ENCODE measurements around the gene TP53AIP1. TPM values are rescaled to one million over a fixed set of nuclear protein-coding genes. Genes with fewer than 3 reads are reported as not detected.
"Not testable (repeated sequence)": the region's sequence is repeated elsewhere in the genome, so short reads cannot be mapped to it uniquely, and the experiment has no call there.

The TP53AIP1 gene
- total and polyA plus RNA-seq, 8 donors, result 0.12 to 1.0 (median 0.16) TPM; not detected in 2

DNA sequence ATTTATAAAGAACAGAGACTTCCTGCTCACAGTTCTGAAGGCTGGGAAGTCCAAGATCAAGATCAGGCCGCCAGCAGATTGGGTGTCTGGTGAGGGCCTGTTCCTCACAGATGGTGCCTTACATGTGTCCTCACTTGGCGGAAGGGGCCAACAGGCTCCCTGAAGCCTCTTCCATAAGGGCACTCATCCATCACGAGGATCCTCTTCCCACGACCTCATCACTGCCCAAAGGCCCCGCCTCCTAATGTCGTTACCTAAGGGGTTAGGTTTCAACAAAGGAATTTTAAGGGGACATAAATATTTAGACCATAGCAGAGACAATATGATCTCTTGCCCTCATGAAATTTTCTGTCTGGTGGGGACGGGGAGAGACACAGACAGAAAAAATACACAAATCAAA, 18.6 kb downstream of the TP53AIP1 start:
- intact Hi-C loops (cut with DNase I), result no loop called here
- Histone ChIP-seq H3K27ac (no peak overlapping the region), H3K4me3 (no peak overlapping the region), H3K36me3 (no peaks in the 10 kb centered on the region), H3K27me3 (no peaks in the 10 kb centered on the region), H3K4me1 (no peaks in the 10 kb centered on the region), H3K9me3 (no peaks in the 10 kb centered on the region)
- DNase-seq (no peak), ATAC-seq (no peak), FAIRE-seq (no peak)
- WGBS, 2 donors, result 69 to 73% methylated on average over 7 of the region's 7 CpGs
- TF ChIP-seq, protein P1, sequence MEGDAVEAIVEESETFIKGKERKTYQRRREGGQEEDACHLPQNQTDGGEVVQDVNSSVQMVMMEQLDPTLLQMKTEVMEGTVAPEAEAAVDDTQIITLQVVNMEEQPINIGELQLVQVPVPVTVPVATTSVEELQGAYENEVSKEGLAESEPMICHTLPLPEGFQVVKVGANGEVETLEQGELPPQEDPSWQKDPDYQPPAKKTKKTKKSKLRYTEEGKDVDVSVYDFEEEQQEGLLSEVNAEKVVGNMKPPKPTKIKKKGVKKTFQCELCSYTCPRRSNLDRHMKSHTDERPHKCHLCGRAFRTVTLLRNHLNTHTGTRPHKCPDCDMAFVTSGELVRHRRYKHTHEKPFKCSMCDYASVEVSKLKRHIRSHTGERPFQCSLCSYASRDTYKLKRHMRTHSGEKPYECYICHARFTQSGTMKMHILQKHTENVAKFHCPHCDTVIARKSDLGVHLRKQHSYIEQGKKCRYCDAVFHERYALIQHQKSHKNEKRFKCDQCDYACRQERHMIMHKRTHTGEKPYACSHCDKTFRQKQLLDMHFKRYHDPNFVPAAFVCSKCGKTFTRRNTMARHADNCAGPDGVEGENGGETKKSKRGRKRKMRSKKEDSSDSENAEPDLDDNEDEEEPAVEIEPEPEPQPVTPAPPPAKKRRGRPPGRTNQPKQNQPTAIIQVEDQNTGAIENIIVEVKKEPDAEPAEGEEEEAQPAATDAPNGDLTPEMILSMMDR (IDR thresholded peaks at IDR 0.05), result no peak

DNA sequence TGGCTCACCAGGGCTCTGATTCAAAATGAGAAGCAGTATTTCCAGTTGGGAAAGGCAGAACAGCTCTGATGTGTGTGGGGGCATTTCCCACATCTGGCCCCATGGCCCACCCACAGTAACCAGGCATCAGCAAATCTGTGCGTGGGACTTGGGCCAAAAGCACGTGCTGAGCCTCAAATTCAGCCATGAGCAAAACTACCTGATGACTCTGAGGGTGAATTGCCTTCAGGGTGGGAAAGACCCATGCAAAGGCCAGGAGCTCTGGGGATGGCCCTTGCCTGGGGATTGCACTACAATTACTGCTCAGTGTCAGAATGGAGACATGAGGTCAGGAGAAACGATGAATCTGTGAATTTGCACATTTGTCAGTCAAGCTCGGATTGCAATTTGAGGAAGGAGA, 20.9 kb downstream of the TP53AIP1 start:
- Histone ChIP-seq H3K27me3 (no peaks in the 10 kb centered on the region), H3K36me3 (no peaks in the 10 kb centered on the region), H3K27ac (no peak overlapping the region), H3K4me1 (no peaks in the 10 kb centered on the region), H3K9me3 (no peaks in the 10 kb centered on the region), H3K4me3 (no peak overlapping the region)
- TF ChIP-seq, protein P1 (IDR thresholded peaks at IDR 0.05), result no peak
- intact Hi-C loops (cut with DNase I), result no loop called here
- WGBS, 2 donors, result 85 to 94% methylated on average over 4 of the region's 4 CpGs
- ATAC-seq (no peak), FAIRE-seq (no peak), DNase-seq (no peak)

DNA sequence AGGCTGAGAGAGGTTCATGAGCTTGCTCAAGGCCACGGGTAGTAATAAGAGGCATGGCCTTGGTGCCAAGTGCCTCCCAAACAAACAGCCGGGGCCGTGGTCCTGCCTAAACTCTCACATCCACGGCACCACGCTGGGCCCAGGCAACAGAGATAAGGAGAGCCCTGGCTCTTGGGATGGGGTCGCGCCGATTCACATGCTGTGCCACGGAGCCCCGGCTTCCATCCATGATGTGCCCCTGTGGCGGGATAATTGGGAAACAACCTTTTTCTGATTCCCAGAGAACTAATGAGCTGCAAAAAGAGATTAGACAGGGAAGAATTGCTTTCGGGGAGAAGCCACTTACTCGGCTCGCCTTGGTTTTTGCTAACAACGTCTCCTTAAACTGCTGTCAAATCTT, 22.0 kb downstream of the TP53AIP1 start:
- intact Hi-C loops (cut with DNase I), result no loop called here
- DNase-seq (no peak), ATAC-seq (peak in 1 of 4 donors; percentile 8), FAIRE-seq (no peak)
- Histone ChIP-seq H3K36me3 (no peaks in the 10 kb centered on the region), H3K27ac (no peak overlapping the region), H3K9me3 (no peaks in the 10 kb centered on the region), H3K27me3 (no peaks in the 10 kb centered on the region), H3K4me1 (no peaks in the 10 kb centered on the region), H3K4me3 (no peak overlapping the region)
- TF ChIP-seq, protein P1 (IDR thresholded peaks at IDR 0.05), result no peak
- 74 to 77% methylated on average over 15 of the region's 15 CpGs for WGBS, 2 donors

DNA sequence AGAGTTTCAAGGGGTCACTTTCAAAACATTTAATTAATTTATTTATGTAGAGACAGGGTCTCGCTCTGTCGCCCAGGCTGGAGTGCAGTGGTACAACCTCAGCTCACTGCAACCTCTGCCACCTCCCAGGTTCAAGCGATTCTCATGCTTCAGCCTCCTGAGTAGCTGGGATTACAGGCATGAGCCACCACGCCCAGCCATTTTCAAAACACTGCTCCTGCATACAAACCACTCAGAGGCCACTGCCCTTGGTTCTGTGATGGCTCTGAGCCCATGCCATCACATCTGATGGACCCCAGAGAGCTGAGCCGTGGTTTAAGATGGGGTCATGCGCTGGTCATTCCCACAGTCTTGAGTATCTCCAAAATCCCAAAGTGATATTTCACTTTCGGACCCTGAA, 23.0 kb downstream of the TP53AIP1 start:
- H3K27me3 ChIP-seq; H3K4me3 ChIP-seq; DNase-seq; intact Hi-C loops (cut with DNase I); ATAC-seq; H3K36me3 ChIP-seq; H3K9me3 ChIP-seq; H3K4me1 ChIP-seq; FAIRE-seq; H3K27ac ChIP-seq: not testable (repeated sequence)
- WGBS, 2 donors, result 87 to 88% methylated on average over 7 of the region's 7 CpGs

DNA sequence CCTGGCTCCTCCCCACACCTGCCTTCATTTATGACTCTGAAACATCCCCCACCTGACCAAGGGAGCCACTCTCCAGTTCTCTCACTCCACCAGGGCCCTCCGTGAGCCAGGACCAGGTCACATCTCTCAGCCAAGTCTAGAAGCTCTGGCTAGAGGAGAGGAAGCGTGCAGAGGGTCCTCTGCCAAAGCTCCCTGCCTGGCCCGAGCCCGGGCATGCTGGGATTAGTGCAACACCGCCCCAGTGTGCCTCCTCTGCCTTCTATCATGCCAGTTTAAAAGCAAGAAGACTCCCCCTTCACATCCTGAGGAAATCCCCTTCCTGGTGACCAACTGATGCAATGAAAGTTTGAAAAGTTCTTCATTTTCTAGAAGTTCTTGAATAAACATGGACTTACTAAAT, 23.5 kb downstream of the TP53AIP1 start:
- Histone ChIP-seq H3K4me3 (no peak overlapping the region), H3K27ac (no peak overlapping the region), H3K9me3 (no peaks in the 10 kb centered on the region), H3K36me3 (no peaks in the 10 kb centered on the region), H3K27me3 (no peaks in the 10 kb centered on the region), H3K4me1 (no peaks in the 10 kb centered on the region)
- 87 to 88% methylated on average over 5 of the region's 5 CpGs for WGBS, 2 donors
- TF ChIP-seq, protein P1 (IDR thresholded peaks at IDR 0.05), result no peak
- FAIRE-seq (no peak), DNase-seq (no peak), ATAC-seq (peak in 2 of 4 donors; percentile 16 to 43)
- intact Hi-C loops (cut with DNase I), result no loop called here
